ENCODE results near the gene FARP1. TPM values are rescaled to one million over a fixed set of nuclear protein-coding genes. Genes with fewer than 3 reads are reported as not detected.

The FARP1 gene
- total RNA-seq, 4 donors from 2014 or later: 1.5 to 10.3 (median 6.4) TPM

DNA sequence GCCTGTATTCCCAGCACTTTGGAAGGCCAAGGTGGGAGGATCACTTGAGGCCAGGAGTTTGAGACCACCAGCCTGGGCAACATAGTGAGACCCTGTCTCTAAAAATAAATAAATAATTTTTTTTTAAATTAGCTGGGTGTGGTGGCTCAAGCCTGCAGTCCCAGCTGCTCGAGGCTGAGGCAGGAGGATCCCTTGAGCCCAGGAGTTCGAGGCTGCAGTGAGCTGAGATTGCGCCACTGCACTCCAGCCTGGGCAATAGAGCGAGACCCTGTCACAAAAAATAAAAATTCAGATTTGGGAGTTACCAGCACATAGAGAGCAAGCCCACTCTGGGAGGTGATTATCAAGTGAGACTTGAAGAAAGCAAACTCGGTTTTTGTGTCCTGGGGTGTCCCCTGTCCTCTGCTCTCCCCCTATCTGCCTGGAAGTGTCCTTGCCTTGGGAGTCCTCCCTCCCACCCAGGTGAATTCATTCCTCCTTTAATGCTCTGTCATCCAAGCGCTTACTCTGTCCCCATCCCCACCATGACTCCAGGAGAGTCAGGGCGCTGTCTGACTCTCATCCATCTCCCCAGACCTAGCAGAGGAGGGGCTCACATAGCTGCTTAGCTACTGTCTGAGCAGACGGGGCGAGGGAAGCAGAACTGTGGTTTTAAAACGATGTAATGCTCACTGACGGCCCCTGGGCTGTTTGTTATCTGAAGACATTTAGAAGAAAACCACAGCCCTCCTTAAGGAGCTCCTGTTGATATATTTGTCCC, 287.3 kb downstream of the FARP1 start:
- H3K27me3 ChIP-seq: peaks cover 0 to 10% (median 0%) of the 10 kb centered on the region in 4 donors
- no peak for DNase-seq
- H3K4me1 ChIP-seq: no peaks in the 10 kb centered on the region
- no peak overlapping the region for H3K4me3 ChIP-seq
- TF ChIP-seq POLR2A (IDR thresholded peaks at IDR 0.05): no peak
- no peak for TF ChIP-seq CTCF (IDR thresholded peaks at IDR 0.05)
- intact Hi-C loops (cut with DNase I): loop anchor here (5.0 kb wide), 1 partner anchor 573 kb away; no protein-coding TSS in a partner anchor
- no peak overlapping the region for H3K27ac ChIP-seq
- 74 to 77% methylated on average over 10 to 11 of the region's 11 CpGs for WGBS, 2 donors
- peaks cover 0 to 26% (median 0%) of the 10 kb centered on the region in 3 donors for H3K36me3 ChIP-seq
- no peaks in the 10 kb centered on the region for H3K9me3 ChIP-seq

DNA sequence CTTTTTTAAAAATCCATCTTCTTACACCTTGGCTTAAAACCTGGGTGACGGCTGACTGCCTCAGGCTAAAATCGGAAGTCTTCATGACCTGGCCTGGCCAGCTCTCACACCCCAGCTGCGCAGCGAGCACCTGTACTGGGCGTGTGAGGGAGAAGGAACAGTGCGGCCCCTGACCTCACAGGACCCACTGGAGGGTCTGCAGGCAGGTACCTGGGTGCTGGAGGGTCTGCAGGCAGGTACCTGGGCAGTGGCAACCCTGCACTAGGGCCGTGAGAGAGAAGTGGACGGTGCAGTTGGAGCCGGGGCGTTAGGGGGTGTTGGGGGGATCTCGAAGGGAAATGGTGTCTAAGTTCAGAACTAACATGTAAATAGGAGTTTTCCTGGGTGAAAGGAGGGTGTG, 289.7 kb downstream of the FARP1 start:
- Histone ChIP-seq H3K4me3 (no peak overlapping the region), H3K27me3 (peaks cover 0 to 4% (median 0%) of the 10 kb centered on the region in 4 donors), H3K9me3 (no peaks in the 10 kb centered on the region), H3K4me1 (no peaks in the 10 kb centered on the region), H3K27ac (no peak overlapping the region), H3K36me3 (peaks cover 0 to 6% (median 0%) of the 10 kb centered on the region in 3 donors)
- 90 to 92% methylated on average over 9 to 10 of the region's 11 CpGs for WGBS, 2 donors
- no peak for DNase-seq
- intact Hi-C loops (cut with DNase I): loop anchor here (5.0 kb wide), 1 partner anchor 575 kb away; no protein-coding TSS in a partner anchor
- no peak for TF ChIP-seq POLR2A (IDR thresholded peaks at IDR 0.05)
- no peak for TF ChIP-seq CTCF (IDR thresholded peaks at IDR 0.05)

GRCh38 chr13:98433654-98434053, 290.8 kb downstream of the FARP1 start:
- no peak for DNase-seq
- intact Hi-C loops (cut with DNase I): loop anchor here (5.0 kb wide), 1 partner anchor 576 kb away; no protein-coding TSS in a partner anchor
- no peaks in the 10 kb centered on the region for H3K4me1 ChIP-seq
- H3K27me3 ChIP-seq: peaks cover 0 to 2% (median 0%) of the 10 kb centered on the region in 4 donors
- peaks cover 0 to 9% (median 0%) of the 10 kb centered on the region in 3 donors for H3K36me3 ChIP-seq
- H3K9me3 ChIP-seq: no peaks in the 10 kb centered on the region
- no peak overlapping the region for H3K27ac ChIP-seq
- WGBS, 2 donors: 87 to 96% methylated on average over 10 of the region's 10 CpGs
- TF ChIP-seq POLR2A (IDR thresholded peaks at IDR 0.05) (no peak), CTCF (IDR thresholded peaks at IDR 0.05) (no peak)
- no peak overlapping the region for H3K4me3 ChIP-seq

- no peaks in the 10 kb centered on the region for H3K4me1 ChIP-seq
- intact Hi-C loops (cut with DNase I): loop anchor here (5.0 kb wide), 1 partner anchor 577 kb away; no protein-coding TSS in a partner anchor
- peaks cover 0 to 13% (median 0%) of the 10 kb centered on the region in 3 donors for H3K36me3 ChIP-seq
- TF ChIP-seq CTCF (IDR thresholded peaks at IDR 0.05) (no peak), POLR2A (IDR thresholded peaks at IDR 0.05) (no peak)
- no peak for DNase-seq
- no peak overlapping the region for H3K27ac ChIP-seq
- 88 to 100% methylated on average over 3 to 6 of the region's 6 CpGs for whole genome bisulfite sequencing, 2 donors
- no peak overlapping the region for H3K4me3 ChIP-seq
- H3K9me3 ChIP-seq: no peaks in the 10 kb centered on the region
- no peaks in the 10 kb centered on the region for H3K27me3 ChIP-seq
Observed at GRCh38 chr13:98434060-98434459, 291.2 kb downstream of the FARP1 start.

- Histone ChIP-seq H3K4me3 (no peak overlapping the region), H3K4me1 (no peaks in the 10 kb centered on the region), H3K9me3 (no peaks in the 10 kb centered on the region), H3K27me3 (no peaks in the 10 kb centered on the region), H3K27ac (no peak overlapping the region), H3K36me3 (peaks cover 0 to 19% (median 0%) of the 10 kb centered on the region in 3 donors)
- TF ChIP-seq CTCF (IDR thresholded peaks at IDR 0.05) (no peak), POLR2A (IDR thresholded peaks at IDR 0.05) (no peak)
- 76 to 80% methylated on average over 9 to 11 of the region's 11 CpGs for WGBS, 2 donors
- DNase-seq: no peak
- intact Hi-C loops (cut with DNase I): no loop called here
Observed at GRCh38 chr13:98435376-98435775, 292.5 kb downstream of the FARP1 start.
